ENCODE results near the gene NDUFB2. TPM values are rescaled to one million over a fixed set of nuclear protein-coding genes. Genes with fewer than 3 reads are reported as not detected.

Gene NDUFB2
- total and polyA plus RNA-seq, 2 of the 13 experiments (the other 11 are each of a cell fraction or from before 2014, with no cell fraction given): 206 to 221 TPM

DNA sequence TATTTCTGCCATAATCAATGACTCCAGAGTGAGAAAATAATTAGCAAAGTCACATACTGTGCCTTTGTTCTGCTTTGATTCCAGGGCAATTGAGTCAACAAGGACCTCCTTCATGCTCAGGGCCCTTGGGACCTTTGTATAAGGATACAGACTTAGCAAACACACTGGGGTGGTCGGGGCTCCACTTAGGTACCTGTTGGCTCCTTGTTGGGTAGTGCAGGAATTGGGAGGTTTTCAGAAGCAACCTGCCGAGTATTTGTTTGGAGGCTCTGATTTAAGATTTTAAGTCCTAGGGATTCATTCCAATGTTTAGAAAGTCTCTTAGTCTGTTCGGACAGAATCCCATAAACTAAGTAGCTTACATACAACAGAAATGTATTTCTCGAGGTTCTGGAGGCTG is 20.8 kb upstream of the NDUFB2 start:
- in situ Hi-C loops (cut with HindIII; ENCODE audit: extremely low pct_ligation_motif_present, low pct_unique_long_range_greater_than_20kb): loop anchor here (25.0 kb wide), 1 partner anchor 337 kb away; the partner anchor contains the start of gene MRPS33
- no peak overlapping the region for H3K9ac ChIP-seq (ENCODE audit: insufficient read depth, low read depth, low read length)
- no peaks in the 10 kb centered on the region for H3K79me2 ChIP-seq (ENCODE audit: insufficient read depth, low read length)
- no peak overlapping the region for H3K4me2 ChIP-seq (ENCODE audit: low read depth, low read length)
- peaks cover 1 to 7% of the 10 kb centered on the region in 2 experiments; a peak in 1 of 5 replicates for H3K36me3 ChIP-seq (replicated peaks in 1 of 2; ENCODE audit: control insufficient read depth in 1 of 2, insufficient read depth in 2 of 2, low read length in 2 of 2)
- H3K27me3 ChIP-seq (ENCODE audit: control insufficient read depth in 1 of 2, insufficient read depth in 2 of 2, low read length in 2 of 2): no peaks in the 10 kb centered on the region
- peaks cover 16% of the 10 kb centered on the region for H3K4me1 ChIP-seq (ENCODE audit: insufficient read depth, low read length)
- no peak overlapping the region for H2AFZ ChIP-seq (ENCODE audit: low read length)
- H3K4me3 ChIP-seq (replicated peaks in 1 of 3; ENCODE audit: insufficient read depth in 1 of 3, low read depth in 2 of 3, low read length in 3 of 3): no peak overlapping the region
- H3K27ac ChIP-seq (ENCODE audit: extremely low read length, insufficient read depth, low read length): no peak overlapping the region
- CTCF ChIA-PET (ENCODE audit: low intra/inter-chr PET ratio, low total read pairs): no interaction called here
- ATAC-seq (no peak), FAIRE-seq (no peak), DNase-seq (ENCODE audit: low spot score) (no peak)
- no TSS peak for BruUV-seq (replicated peaks)
- no peaks in the 10 kb centered on the region for H3K9me3 ChIP-seq (ENCODE audit: low read length)
- no peaks in the 10 kb centered on the region for H4K20me1 ChIP-seq (ENCODE audit: insufficient read depth, low read length)
- TF ChIP-seq ZNF780A (CRISPR knock-in tag; IDR thresholded peaks at IDR 0.05): no peak
- TF ChIP-seq, protein P1, sequence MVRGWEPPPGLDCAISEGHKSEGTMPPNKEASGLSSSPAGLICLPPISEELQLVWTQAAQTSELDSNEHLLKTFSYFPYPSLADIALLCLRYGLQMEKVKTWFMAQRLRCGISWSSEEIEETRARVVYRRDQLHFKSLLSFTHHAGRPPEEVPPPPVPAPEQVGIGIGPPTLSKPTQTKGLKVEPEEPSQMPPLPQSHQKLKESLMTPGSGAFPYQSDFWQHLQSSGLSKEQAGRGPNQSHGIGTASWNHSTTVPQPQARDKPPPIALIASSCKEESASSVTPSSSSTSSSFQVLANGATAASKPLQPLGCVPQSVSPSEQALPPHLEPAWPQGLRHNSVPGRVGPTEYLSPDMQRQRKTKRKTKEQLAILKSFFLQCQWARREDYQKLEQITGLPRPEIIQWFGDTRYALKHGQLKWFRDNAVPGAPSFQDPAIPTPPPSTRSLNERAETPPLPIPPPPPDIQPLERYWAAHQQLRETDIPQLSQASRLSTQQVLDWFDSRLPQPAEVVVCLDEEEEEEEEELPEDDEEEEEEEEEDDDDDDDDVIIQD (CRISPR knock-in tag; IDR thresholded peaks at IDR 0.05; ENCODE audit: low read depth): no peak
- intact Hi-C loops (cut with micrococcal nuclease; ENCODE audit: unreplicated experiment): no loop called here
- WGBS (ENCODE audit: low lambda C conversion rate): 91% methylated on average over 4 of the region's 4 CpGs
- POLR2A ChIA-PET: interaction anchor here (1.0 kb wide), 1 partner anchor 21 kb away, joined by 4 read pairs; the partner anchor contains the start of gene NDUFB2

DNA sequence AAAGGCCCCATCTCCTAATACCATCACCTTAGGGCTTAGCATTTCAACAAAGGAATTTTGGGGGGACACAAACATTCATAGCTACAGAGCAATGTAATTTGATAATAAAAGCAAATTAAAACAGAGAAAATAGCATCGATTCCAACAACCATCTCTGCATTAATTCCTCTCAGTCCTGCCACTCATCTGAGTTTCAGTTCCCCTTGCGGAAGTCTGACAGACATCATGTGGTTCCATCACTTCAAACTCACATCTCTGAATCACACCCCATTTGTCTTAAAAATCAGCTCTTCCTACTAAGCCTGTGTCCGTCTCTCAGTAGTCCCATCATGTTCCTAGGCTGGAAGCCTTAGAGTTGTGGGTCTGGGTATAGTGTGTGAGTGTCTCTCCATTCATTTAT is 20.2 kb upstream of the NDUFB2 start:
- no peak overlapping the region for H3K4me3 ChIP-seq (replicated peaks in 1 of 3; ENCODE audit: insufficient read depth in 1 of 3, low read depth in 2 of 3, low read length in 3 of 3)
- H3K36me3 ChIP-seq (replicated peaks in 1 of 2; ENCODE audit: control insufficient read depth in 1 of 2, insufficient read depth in 2 of 2, low read length in 2 of 2): peaks cover 1 to 10% of the 10 kb centered on the region in 2 experiments; a peak in 1 of 5 replicates
- intact Hi-C loops (cut with micrococcal nuclease; ENCODE audit: unreplicated experiment): no loop called here
- 90% methylated on average over 3 of the region's 3 CpGs for WGBS (ENCODE audit: low lambda C conversion rate)
- peaks cover 16% of the 10 kb centered on the region for H3K4me1 ChIP-seq (ENCODE audit: insufficient read depth, low read length)
- no peaks in the 10 kb centered on the region for H3K79me2 ChIP-seq (ENCODE audit: insufficient read depth, low read length)
- DNase-seq (ENCODE audit: low spot score): no peak
- no peaks in the 10 kb centered on the region for H3K27me3 ChIP-seq (ENCODE audit: control insufficient read depth in 1 of 2, insufficient read depth in 2 of 2, low read length in 2 of 2)
- no peak for ATAC-seq
- H2AFZ ChIP-seq (ENCODE audit: low read length): no peak overlapping the region
- ChIA-PET POLR2A (no interaction called here), CTCF (ENCODE audit: low intra/inter-chr PET ratio, low total read pairs) (no interaction called here)
- no TSS peak for BruUV-seq (replicated peaks)
- in situ Hi-C loops (cut with HindIII; ENCODE audit: extremely low pct_ligation_motif_present, low pct_unique_long_range_greater_than_20kb): loop anchor here (25.0 kb wide), 1 partner anchor 336 kb away; the partner anchor contains the start of gene MRPS33
- no peaks in the 10 kb centered on the region for H4K20me1 ChIP-seq (ENCODE audit: insufficient read depth, low read length)
- H3K27ac ChIP-seq (ENCODE audit: extremely low read length, insufficient read depth, low read length): no peak overlapping the region
- no peak overlapping the region for H3K4me2 ChIP-seq (ENCODE audit: low read depth, low read length)
- H3K9ac ChIP-seq (ENCODE audit: insufficient read depth, low read depth, low read length): no peak overlapping the region
- no peak for FAIRE-seq
- no peaks in the 10 kb centered on the region for H3K9me3 ChIP-seq (ENCODE audit: low read length)
- TF ChIP-seq BORCS8-MEF2B (CRISPR knock-in tag; IDR thresholded peaks at IDR 0.05): no peak
- TF ChIP-seq KLF11 (CRISPR knock-in tag; IDR thresholded peaks at IDR 0.05): no peak
- no peak for TF ChIP-seq ASH2L (IDR thresholded peaks at IDR 0.05; ENCODE audit: insufficient read length, low read depth, low read length)
- TF ChIP-seq, protein P2, sequence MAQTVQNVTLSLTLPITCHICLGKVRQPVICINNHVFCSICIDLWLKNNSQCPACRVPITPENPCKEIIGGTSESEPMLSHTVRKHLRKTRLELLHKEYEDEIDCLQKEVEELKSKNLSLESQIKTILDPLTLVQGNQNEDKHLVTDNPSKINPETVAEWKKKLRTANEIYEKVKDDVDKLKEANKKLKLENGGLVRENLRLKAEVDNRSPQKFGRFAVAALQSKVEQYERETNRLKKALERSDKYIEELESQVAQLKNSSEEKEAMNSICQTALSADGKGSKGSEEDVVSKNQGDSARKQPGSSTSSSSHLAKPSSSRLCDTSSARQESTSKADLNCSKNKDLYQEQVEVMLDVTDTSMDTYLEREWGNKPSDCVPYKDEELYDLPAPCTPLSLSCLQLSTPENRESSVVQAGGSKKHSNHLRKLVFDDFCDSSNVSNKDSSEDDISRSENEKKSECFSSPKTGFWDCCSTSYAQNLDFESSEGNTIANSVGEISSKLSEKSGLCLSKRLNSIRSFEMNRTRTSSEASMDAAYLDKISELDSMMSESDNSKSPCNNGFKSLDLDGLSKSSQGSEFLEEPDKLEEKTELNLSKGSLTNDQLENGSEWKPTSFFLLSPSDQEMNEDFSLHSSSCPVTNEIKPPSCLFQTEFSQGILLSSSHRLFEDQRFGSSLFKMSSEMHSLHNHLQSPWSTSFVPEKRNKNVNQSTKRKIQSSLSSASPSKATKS (CRISPR knock-in tag; IDR thresholded peaks at IDR 0.05): no peak
- TF ChIP-seq ZNF75D (CRISPR knock-in tag; IDR thresholded peaks at IDR 0.05; ENCODE audit: borderline replicate concordance): no peak
- no peak for TF ChIP-seq ZNF709 (CRISPR knock-in tag; IDR thresholded peaks at IDR 0.05)
- no peak for TF ChIP-seq KMT2B (CRISPR knock-in tag; IDR thresholded peaks at IDR 0.05)
- no peak for TF ChIP-seq SMYD3 (CRISPR knock-in tag; IDR thresholded peaks at IDR 0.05)
- no peak for TF ChIP-seq SP4 (CRISPR knock-in tag; IDR thresholded peaks at IDR 0.05)
- TF ChIP-seq, protein P3, sequence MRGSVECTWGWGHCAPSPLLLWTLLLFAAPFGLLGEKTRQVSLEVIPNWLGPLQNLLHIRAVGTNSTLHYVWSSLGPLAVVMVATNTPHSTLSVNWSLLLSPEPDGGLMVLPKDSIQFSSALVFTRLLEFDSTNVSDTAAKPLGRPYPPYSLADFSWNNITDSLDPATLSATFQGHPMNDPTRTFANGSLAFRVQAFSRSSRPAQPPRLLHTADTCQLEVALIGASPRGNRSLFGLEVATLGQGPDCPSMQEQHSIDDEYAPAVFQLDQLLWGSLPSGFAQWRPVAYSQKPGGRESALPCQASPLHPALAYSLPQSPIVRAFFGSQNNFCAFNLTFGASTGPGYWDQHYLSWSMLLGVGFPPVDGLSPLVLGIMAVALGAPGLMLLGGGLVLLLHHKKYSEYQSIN (CRISPR knock-in tag; IDR thresholded peaks at IDR 0.05; ENCODE audit: borderline replicate concordance): no peak
